HL-60 (cell line): ENCODE results near the gene USH2A.

Experiments used
- DNase-seq, 2 experiments: peaks; one replicate each; pipeline ENCODE4 v3.0.0-alpha.2; 2010 to 2020; ENCODE audit warnings: low read depth in 1 of 2, low spot score in 1 of 2
- H3K27ac ChIP-seq: fragments of 250-450 bp; sonication (Bioruptor Pico); replicated peaks from 2 replicates; pipeline ENCODE4 v1.5.1; 2020; ENCODE audit warnings: mild to moderate bottlenecking, moderate library complexity
- H3K27me3 ChIP-seq: fragments of 250-450 bp; sonication (Bioruptor Pico); 2 replicates; pipeline ENCODE4 v1.5.1; 2021; ENCODE audit warnings: mild to moderate bottlenecking, moderate library complexity; ENCODE audit not compliant: insufficient read depth, poor library complexity, severe bottlenecking
- H3K4me3 ChIP-seq: replicated peaks from 2 replicates; pipeline ENCODE4 v1.5.1; 2011; ENCODE audit warnings: mild to moderate bottlenecking, control low read depth, low read length; ENCODE audit not compliant: insufficient read depth
- CTCF ChIP-seq: IDR thresholded peaks from one replicate; pipeline ENCODE4 v1.5.1; 2011; ENCODE audit warnings: low read length, control low read depth, inconsistent platforms; ENCODE audit not compliant: insufficient read depth
- GABPA ChIP-seq: IDR thresholded peaks from 2 replicates; pipeline ENCODE4 v1.6.1; 2012; ENCODE audit warnings: low read depth
- POLR2AphosphoS5 ChIP-seq: IDR thresholded peaks from 2 replicates; pipeline ENCODE4 v1.6.1; 2012; ENCODE audit warnings: low read depth
- REST ChIP-seq: IDR thresholded peaks from 2 replicates; pipeline ENCODE4 v1.6.1; 2012; ENCODE audit warnings: low read depth; ENCODE audit not compliant: insufficient replicate concordance
- SPI1 ChIP-seq: IDR thresholded peaks from 2 replicates; pipeline ENCODE4 v1.6.1; 2012; ENCODE audit warnings: low read depth, mild to moderate bottlenecking, borderline replicate concordance

The USH2A gene

GRCh38 chr1:216410026-216410425, 13.2 kb downstream of the USH2A start:
- no peaks in the 10 kb centered on the region for H3K27me3 ChIP-seq
- H3K4me3 ChIP-seq: no peak overlapping the region
- no peak for TF ChIP-seq SPI1
- no peak for TF ChIP-seq POLR2AphosphoS5
- no peak for TF ChIP-seq CTCF
- TF ChIP-seq GABPA: no peak
- no peak for TF ChIP-seq REST
- no peak overlapping the region for H3K27ac ChIP-seq
- DNase-seq: no peak

GRCh38 chr1:216390956-216391355, 32.3 kb downstream of the USH2A start:
- Histone ChIP-seq H3K27ac (no peak overlapping the region), H3K4me3 (no peak overlapping the region), H3K27me3 (no peaks in the 10 kb centered on the region)
- DNase-seq: no peak
- no peak for TF ChIP-seq REST

GRCh38 chr1:216389774-216390173, 33.5 kb downstream of the USH2A start:
- Histone ChIP-seq H3K4me3 (no peak overlapping the region), H3K27ac (no peak overlapping the region), H3K27me3 (no peaks in the 10 kb centered on the region)
- no peak for DNase-seq
- TF ChIP-seq POLR2AphosphoS5 (no peak), REST (no peak), GABPA (no peak), CTCF (no peak), SPI1 (no peak)

- no peak for DNase-seq
- TF ChIP-seq REST: no peak
- TF ChIP-seq GABPA: no peak
- no peak for TF ChIP-seq CTCF
- no peak for TF ChIP-seq POLR2AphosphoS5
- TF ChIP-seq SPI1: no peak
- Histone ChIP-seq H3K4me3 (no peak overlapping the region), H3K27me3 (no peaks in the 10 kb centered on the region), H3K27ac (no peak overlapping the region)
These were observed 34.7 kb downstream of the USH2A start for GRCh38 chr1:216388558-216388957.
